Cortex of kidney (tissue), 1 donor: ENCODE data around the gene SUPT3H.

ENCODE experiments used
- DNase-seq: peaks from one replicate; lab custom pipeline; 2025; lab: John Stamatoyannopoulos, UW

The SUPT3H gene

DNA sequence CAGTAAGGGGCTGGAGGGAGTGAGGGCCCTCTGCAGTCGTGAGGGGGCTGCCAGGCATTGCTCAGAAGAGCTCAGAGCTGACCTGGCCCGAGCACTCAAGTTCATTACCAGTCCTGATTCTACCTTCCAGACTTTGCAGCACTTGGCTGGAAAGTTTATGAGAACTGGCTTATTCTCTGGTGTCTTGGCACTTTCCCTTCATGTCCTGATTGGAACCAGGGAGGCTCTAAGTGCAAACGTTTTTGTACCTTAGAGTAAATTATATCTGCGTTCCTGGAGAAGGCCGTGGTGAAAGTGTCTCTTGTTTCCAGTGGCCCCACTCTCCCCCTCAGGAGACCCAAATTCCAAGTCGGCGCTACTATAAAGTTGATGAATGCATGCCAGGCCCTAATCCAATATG lies 587.9 kb downstream of the SUPT3H start:
- DNase-seq = no peak

DNA sequence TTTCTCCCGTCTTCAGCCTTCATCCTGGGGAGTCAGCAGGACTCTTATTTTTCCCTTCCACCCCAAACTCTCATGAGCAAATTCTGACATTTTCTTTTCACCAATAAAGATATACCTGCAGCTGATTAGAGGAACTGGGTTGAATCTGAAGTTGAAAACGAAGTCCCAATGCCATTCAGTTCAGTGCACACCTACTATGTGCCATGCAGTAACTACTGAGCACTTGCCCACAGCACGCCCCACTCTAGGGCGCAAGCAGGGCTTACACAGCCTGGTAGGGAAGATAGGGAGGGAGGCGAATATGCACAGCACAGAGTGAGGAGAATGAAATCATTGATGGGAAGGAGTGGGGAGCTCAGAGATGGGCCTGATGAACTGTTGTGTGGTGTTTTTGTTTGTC lies 588.7 kb downstream of the SUPT3H start:
- no peak for DNase-seq

DNA sequence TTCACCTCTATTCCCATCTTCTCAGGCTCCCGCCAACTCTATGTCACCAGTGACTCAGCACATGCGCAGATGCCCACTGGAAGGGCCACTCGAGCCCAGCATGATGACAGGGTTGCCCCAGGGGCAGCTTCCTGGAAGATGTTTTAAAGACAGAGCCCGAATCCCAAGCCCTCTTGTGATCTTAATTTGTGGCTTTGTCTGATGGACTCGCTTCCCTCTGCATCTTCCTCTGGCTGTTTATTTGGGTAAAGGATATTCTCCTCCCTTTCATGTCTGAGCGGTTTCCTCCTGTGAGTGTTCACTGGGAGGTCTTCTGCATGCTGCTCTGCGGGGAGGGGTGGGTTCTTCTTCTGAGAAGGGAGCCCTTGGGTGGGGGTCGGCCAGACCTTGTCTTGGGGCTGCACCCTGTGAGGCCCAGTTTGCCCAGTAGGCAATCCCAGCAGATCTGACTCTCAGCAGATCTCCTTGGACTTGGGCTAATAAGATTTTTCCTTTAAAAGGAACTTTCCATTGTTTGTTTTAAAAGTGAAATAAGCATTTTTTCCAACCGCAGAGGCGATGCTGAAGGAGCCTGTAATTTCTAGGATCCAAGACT lies 589.2 kb downstream of the SUPT3H start:
- DNase-seq = no peak

DNA sequence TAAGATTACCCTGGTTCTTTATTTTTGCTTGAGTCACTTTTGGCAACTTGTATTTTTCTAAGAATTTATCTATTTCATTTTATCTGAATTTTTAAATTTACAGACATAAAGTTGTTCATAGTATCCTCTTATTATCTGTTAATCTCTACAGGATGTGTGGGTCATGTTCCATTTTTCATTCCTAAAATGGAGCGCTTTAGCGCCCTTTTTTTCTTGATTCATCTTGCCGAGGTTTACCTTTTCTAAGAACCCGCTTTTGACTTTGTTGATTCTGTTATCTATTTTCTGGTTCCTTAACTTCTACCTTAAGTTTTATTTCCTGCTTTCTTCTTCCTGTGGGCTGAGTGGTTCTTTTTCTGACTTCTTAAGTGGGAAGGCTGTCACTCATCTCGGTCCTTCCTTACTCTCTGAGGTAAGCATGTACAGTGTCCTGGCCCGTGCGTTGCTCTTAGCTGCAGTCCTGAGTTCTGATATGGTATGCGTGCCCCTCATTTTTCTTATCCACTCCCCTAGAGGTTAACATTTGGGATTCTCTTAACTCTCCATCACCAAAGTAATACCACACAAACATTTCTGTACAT lies 590.4 kb downstream of the SUPT3H start:
- no peak for DNase-seq

DNA sequence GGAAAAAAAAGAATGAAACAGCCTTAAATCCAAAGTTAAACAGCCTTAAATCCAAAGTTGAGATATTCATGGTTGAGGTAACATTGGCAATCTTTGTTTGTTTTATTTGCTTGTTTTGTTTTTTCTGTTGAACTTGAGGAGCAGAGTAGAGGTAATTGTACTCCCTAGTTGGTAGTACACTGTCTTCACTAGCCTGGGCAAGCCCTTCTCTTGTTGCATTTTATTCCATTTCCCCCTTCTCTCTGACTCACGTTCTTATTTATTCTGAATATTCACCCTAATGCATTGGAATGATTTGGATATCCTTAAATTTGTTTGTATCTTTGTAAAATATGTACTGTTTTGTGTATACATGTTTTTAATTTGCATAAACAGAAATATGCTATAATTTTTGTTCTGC lies 592.6 kb downstream of the SUPT3H start:
- no peak for DNase-seq

DNA sequence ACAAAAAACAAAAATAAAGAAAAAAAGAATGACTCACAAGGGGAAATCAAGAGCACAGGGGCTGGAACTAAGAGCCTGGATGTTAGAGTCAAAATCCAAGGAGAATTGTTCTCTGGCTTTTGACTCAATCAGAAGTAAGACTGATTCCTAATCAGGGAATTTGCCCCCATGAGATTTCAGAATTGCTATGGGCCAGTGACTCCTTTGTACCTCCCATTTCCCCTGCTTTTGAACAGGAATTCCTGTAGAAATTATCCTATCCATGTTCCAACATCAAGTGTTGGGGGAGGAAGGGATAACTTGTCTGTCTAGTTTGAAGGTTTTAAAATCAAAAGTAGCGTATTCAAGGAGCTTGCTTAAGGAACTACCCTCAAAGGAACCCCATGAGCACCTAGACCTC lies 593.5 kb downstream of the SUPT3H start:
- no peak for DNase-seq

DNA sequence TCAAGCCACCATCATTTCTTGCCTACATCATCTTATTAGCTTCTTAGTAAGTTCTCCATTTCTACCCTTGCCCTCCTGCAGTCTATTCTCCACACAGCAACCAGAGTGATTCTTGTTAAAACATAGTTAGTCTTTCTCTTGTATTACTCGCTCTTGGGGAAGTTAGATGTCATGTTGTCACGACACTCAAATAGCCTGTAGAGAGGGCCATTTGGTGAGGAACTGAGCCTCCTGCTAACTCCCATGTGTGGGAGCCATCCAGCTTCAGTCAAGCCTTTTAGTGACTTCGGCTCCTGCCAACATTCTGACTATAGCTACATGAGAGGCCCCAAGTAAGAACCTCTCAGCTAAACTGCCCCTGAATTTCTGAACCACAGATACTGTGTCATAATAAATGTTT lies 594.8 kb downstream of the SUPT3H start:
- DNase-seq = no peak

DNA sequence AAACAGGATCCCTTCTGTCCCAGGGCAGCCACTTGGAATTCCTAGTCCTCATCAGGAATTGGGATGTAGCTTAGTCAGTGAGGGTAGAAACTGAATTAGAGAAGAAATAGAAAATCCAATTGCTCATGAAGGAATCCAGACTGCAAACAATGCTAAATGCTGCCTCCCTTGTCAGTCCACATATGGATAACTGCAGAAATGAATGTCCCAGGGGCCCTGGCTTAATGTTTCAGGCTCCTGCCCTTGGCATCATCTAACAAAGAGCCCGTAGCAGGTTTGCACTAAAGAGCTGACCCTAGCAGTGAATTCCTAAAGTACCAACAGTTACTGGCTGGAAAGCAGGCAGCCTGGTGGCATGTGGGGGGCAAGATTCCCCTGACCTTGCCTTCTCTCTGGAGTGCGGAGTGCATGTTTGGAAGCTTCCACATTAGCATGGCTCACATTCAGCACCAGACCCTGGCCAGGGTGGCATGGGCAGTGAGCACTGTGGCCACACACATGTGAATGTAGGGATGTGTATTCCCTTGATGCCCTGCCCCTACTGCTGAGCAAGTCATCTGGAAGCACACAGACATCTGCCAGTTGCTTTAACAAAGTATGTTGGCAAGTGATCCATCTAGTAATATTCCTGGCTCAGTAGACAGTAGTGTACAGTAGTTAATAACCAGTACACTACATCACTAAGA lies 595.7 kb downstream of the SUPT3H start:
- DNase-seq = no peak

DNA sequence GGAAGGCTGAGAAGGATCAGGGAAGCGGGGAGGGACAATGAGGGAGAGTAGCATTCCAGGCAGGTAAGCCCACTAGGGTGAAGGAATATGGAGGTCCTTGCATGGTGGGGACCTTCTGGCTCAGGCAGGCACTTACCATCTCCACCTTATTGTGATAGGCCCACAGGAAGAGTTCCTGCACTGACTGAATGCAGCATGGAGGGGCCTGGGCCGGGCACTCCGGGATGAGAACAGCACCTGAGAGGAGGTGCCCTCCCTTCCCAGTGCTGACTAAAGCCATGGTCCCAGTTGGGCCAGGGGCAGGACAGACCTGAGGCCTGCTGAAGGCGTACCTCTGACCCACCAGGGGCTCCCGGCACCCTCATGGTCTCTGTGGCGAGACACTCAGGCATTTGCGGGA lies 597.6 kb downstream of the SUPT3H start:
- DNase-seq = no peak

DNA sequence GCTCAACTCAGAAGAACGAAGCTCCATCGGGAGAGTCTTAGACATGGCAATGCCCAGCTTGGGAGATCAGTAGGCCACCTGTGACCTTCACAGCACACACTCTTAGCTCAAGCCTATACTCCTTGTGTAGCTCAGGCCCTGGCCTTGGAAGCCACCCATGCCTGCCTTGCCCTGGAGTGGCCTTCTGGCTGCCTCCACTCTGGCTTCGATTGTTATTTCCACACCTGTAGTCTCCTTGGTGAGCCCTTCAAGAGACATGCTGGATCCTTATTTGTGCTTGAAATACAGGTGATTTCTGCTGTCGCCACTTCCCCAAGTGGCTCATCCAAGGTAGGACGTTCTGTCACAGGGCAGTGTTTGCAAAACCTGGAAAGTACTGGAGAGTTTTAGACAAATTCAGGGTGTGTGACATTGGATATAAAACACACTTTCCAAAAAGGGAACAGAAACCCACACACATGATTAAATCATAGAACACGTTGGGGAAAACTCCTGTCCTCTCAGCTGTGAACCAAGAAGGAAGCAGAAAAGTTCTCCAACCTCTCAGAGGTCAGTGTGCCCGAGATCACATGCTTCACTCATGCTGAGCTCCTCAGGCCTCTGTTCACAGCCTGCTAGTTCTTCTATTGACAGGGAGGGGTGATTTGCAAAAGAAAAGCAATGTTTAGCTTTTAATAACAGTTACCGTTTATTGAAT lies 598.5 kb downstream of the SUPT3H start:
- DNase-seq = no peak
